HepG2 (cell line): ENCODE data around the gene SH3YL1. TPM values are rescaled to one million over a fixed set of nuclear protein-coding genes. Genes with fewer than 3 reads are reported as not detected.

ENCODE experiments used
- FOSL1 ChIP-seq: sonication (generic); formaldehyde crosslinking; IDR thresholded peaks from 2 replicates; pipeline ENCODE4 v1.9.0; 2021; ENCODE audit warnings: missing genetic modification reagents, borderline replicate concordance
- GPBP1L1 ChIP-seq: sonication (generic); formaldehyde crosslinking; IDR thresholded peaks from 2 replicates; pipeline ENCODE4 v1.5.0; 2020; ENCODE audit warnings: mild to moderate bottlenecking, missing genetic modification reagents
- HOMEZ ChIP-seq: IDR thresholded peaks from 2 replicates; pipeline ENCODE4 v1.6.1; 2016; ENCODE audit warnings: low read depth
- KAT8 ChIP-seq: IDR thresholded peaks from 2 replicates; pipeline ENCODE4 v1.6.1; 2016; ENCODE audit warnings: missing genetic modification reagents, missing compliant biosample characterization
- MIXL1 ChIP-seq: IDR thresholded peaks from 2 replicates; pipeline ENCODE4 v1.6.1; 2016
- NFE2L2 ChIP-seq: fragments of 150-350 bp; IDR thresholded peaks from 2 replicates; pipeline ENCODE4 v1.6.1; 2014; ENCODE audit warnings: low read length
- NFKBIZ ChIP-seq: IDR thresholded peaks from 2 replicates; pipeline ENCODE4 v1.6.1; 2018; ENCODE audit warnings: missing genetic modification reagents, missing compliant biosample characterization
- PLSCR1 ChIP-seq: sonication (generic); formaldehyde crosslinking; IDR thresholded peaks from 2 replicates; pipeline ENCODE4 v1.5.0; 2020; ENCODE audit warnings: missing genetic modification reagents, mild to moderate bottlenecking, borderline replicate concordance
- POGZ ChIP-seq: sonication (generic); formaldehyde crosslinking; IDR thresholded peaks from 2 replicates; pipeline ENCODE4 v1.4.0; 2020; ENCODE audit warnings: mild to moderate bottlenecking, missing genetic modification reagents
- PRPF4 ChIP-seq: fragments of 200-400 bp; formaldehyde crosslinking; IDR thresholded peaks from 2 replicates; pipeline ENCODE4 v1.6.1; 2016; ENCODE audit warnings: low read length, low read depth; ENCODE audit not compliant: poor library complexity, severe bottlenecking
- RXRB ChIP-seq: IDR thresholded peaks from 2 replicates; pipeline ENCODE4 v1.6.1; 2016; ENCODE audit warnings: borderline replicate concordance, missing genetic modification reagents, missing compliant biosample characterization
- SALL2 ChIP-seq: sonication (generic); formaldehyde crosslinking; IDR thresholded peaks from 2 replicates; pipeline ENCODE4 v1.8.1; 2023; ENCODE audit warnings: mild to moderate bottlenecking, missing genetic modification reagents, inconsistent platforms
- SIN3B ChIP-seq: fragments of 150-350 bp; IDR thresholded peaks from 2 replicates; pipeline ENCODE4 v1.6.1; 2014; ENCODE audit warnings: low read length
- SNRNP70 ChIP-seq: fragments of 200-400 bp; formaldehyde crosslinking; IDR thresholded peaks from 2 replicates; pipeline ENCODE4 v1.6.1; 2017; ENCODE audit warnings: mild to moderate bottlenecking, low read depth, low read length, moderate library complexity
- STAG1 ChIP-seq: sonication (generic); formaldehyde crosslinking; IDR thresholded peaks from 2 replicates; pipeline ENCODE4 v1.4.0; 2020; ENCODE audit warnings: missing genetic modification reagents
- TARDBP ChIP-seq: sonication (generic); formaldehyde crosslinking; IDR thresholded peaks from 2 replicates; pipeline ENCODE4 v1.8.0; 2022; ENCODE audit warnings: mild to moderate bottlenecking, missing genetic modification reagents
- THAP8 ChIP-seq: sonication (generic); formaldehyde crosslinking; IDR thresholded peaks from 2 replicates; pipeline ENCODE4 v1.5.1; 2020; ENCODE audit warnings: missing genetic modification reagents, mild to moderate bottlenecking, borderline replicate concordance
- THRA ChIP-seq: sonication (generic); formaldehyde crosslinking; IDR thresholded peaks from 2 replicates; pipeline ENCODE4 v1.4.0; 2020; ENCODE audit warnings: missing genetic modification reagents, borderline replicate concordance
- ZBTB8A ChIP-seq: sonication (generic); formaldehyde crosslinking; IDR thresholded peaks from 2 replicates; pipeline ENCODE4 v1.4.0; 2020; ENCODE audit warnings: mild to moderate bottlenecking, low read depth, missing genetic modification reagents, borderline replicate concordance
- ZFY ChIP-seq: sonication (generic); formaldehyde crosslinking; IDR thresholded peaks from 2 replicates; pipeline ENCODE4 v1.4.0; 2020; ENCODE audit warnings: missing genetic modification reagents
- ZNF136 ChIP-seq: sonication (generic); formaldehyde crosslinking; IDR thresholded peaks from 2 replicates; pipeline ENCODE4 v1.8.1; 2022; ENCODE audit warnings: low read depth, mild to moderate bottlenecking, moderate library complexity, missing genetic modification reagents
- ZNF280B ChIP-seq: sonication (generic); formaldehyde crosslinking; IDR thresholded peaks from 2 replicates; pipeline ENCODE4 v1.5.0; 2020; ENCODE audit warnings: missing genetic modification reagents, mild to moderate bottlenecking, borderline replicate concordance
- ZNF629 ChIP-seq: sonication (generic); formaldehyde crosslinking; conservative IDR thresholded peaks from 2 replicates; pipeline ENCODE4 v1.5.0; 2020; ENCODE audit warnings: missing genetic modification reagents
- ZNF678 ChIP-seq: sonication (generic); formaldehyde crosslinking; IDR thresholded peaks from 2 replicates; pipeline ENCODE4 v1.4.0; 2020; ENCODE audit warnings: mild to moderate bottlenecking, missing genetic modification reagents
- ZNF768 ChIP-seq: sonication (generic); formaldehyde crosslinking; IDR thresholded peaks from 2 replicates; pipeline ENCODE4 v1.4.0; 2020; ENCODE audit warnings: missing genetic modification reagents
- polyA plus RNA-seq, 8 experiments: library from polyadenylated mRNA; depleted of rRNA in 3 of 8; stranded (reverse) in 7 of 8; unstranded in 1 of 8; fragments of >200 nt; fragmentation: Illumina TruSeq in 4 of 8; extraction: Trizol in 4 of 8; gene quantifications; 2 replicates each; pipeline versions ENCODE4 v1.2.1 to v1.2.3, GENCODE V29; 2011 to 2016; ENCODE audit warnings: low read depth in 4 of 8, missing spikeins in 1 of 8, mixed read lengths in 1 of 8; ENCODE audit not compliant: insufficient read depth in 1 of 8
- total RNA-seq, 5 experiments: library from RNA; depleted of rRNA; stranded (reverse); fragments of >200 nt; fragmentation: Illumina TruSeq; extraction: Trizol; gene quantifications; 2 replicates each; pipeline ENCODE4 v1.2.3, GENCODE V29; 2016; ENCODE audit warnings: low read depth in 1 of 5

SH3YL1 gene
- total and polyA plus RNA-seq, 2 of the 13 experiments (the other 11 are each of a cell fraction or from before 2014, with no cell fraction given): 13.0 to 48.2 TPM

GRCh38 chr2:249538-250042 is 14.2 kb downstream of the SH3YL1 start (continued):
- TF ChIP-seq ZBTB8A (CRISPR knock-in tag): no peak
- peak; percentile 85 for TF ChIP-seq MIXL1 (CRISPR knock-in tag)
- no peak for TF ChIP-seq NFE2L2
- TF ChIP-seq PRPF4: no peak
- TF ChIP-seq TARDBP: peak; percentile 96
- TF ChIP-seq ZNF629 (CRISPR knock-in tag): peak; percentile 65
- no peak for TF ChIP-seq ZNF678 (CRISPR knock-in tag)
- TF ChIP-seq ZFY (CRISPR knock-in tag): peak; percentile 76
- TF ChIP-seq RXRB (CRISPR knock-in tag): peak; percentile 95
- TF ChIP-seq SALL2 (CRISPR knock-in tag): 0 out of 2 replicates have a peak, but pooled peaks have one; percentile 30
- no peak for TF ChIP-seq THAP8
- TF ChIP-seq KAT8: peak; percentile 64; the same call in 1 of the 2 replicates
- no peak for TF ChIP-seq ZNF768 (CRISPR knock-in tag)
- peak; percentile 96 for TF ChIP-seq HOMEZ (CRISPR knock-in tag)
- TF ChIP-seq FOSL1 (CRISPR knock-in tag): no peak
- TF ChIP-seq THRA: peak; percentile 90
- TF ChIP-seq ZNF136 (CRISPR knock-in tag): peak; percentile 70; the same call in 1 of the 2 replicates
- TF ChIP-seq POGZ (CRISPR knock-in tag): peak; percentile 92
- TF ChIP-seq GPBP1L1 (CRISPR knock-in tag): no peak
- peak; percentile 33; the same call in 1 of the 2 replicates for TF ChIP-seq NFKBIZ (CRISPR knock-in tag)
- TF ChIP-seq STAG1 (CRISPR knock-in tag): peak; percentile 41
- no peak for TF ChIP-seq PLSCR1
- TF ChIP-seq SNRNP70: no peak
- no peak for TF ChIP-seq SIN3B
- no peak for TF ChIP-seq ZNF280B (CRISPR knock-in tag)
